Calu3 (cell line): ENCODE data around the gene SEBOX. TPM values are rescaled to one million over a fixed set of nuclear protein-coding genes. Genes with fewer than 3 reads are reported as not detected.

Source experiments
- BruUV-seq: library from RNA; stranded (reverse); fragments of 400-500 nt; replicated peaks from 2 replicates; lab custom pipeline; 2021; lab: Mats Ljungman, UMichigan
- CTCF ChIA-PET: fragments of 300-600 bp; sonication (Branson Sonifier 250); formaldehyde crosslinking; loops from one replicate; lab custom pipeline; 2022; ENCODE audit warnings: antibody characterized with exemption; lab: Charles Lee
- DNase-seq: peaks from one replicate; pipeline ENCODE4 v3.0.0; 2022
- H3K27ac Mint-ChIP-seq: one replicate; pipeline ENCODE4 v1.8.0; 2022; ENCODE audit warnings: mixed read lengths; ENCODE audit not compliant: unreplicated experiment
- H3K27me3 Mint-ChIP-seq: one replicate; pipeline ENCODE4 v1.8.0; 2022; ENCODE audit warnings: mixed read lengths; ENCODE audit not compliant: unreplicated experiment
- H3K36me3 Mint-ChIP-seq: one replicate; pipeline ENCODE4 v1.8.0; 2022; ENCODE audit warnings: mild to moderate bottlenecking, moderate library complexity, mixed read lengths; ENCODE audit not compliant: insufficient read depth, unreplicated experiment
- H3K4me1 Mint-ChIP-seq: one replicate; pipeline ENCODE4 v1.8.0; 2022; ENCODE audit warnings: mild to moderate bottlenecking, low read depth, mixed read lengths; ENCODE audit not compliant: unreplicated experiment
- H3K4me3 Mint-ChIP-seq: one replicate; pipeline ENCODE4 v1.8.0; 2022; ENCODE audit warnings: mild to moderate bottlenecking, low read depth, moderate library complexity, mixed read lengths; ENCODE audit not compliant: unreplicated experiment
- H3K9me3 Mint-ChIP-seq: one replicate; pipeline ENCODE4 v1.8.0; 2022; ENCODE audit warnings: low read depth, mixed read lengths; ENCODE audit not compliant: unreplicated experiment
- CTCF ChIP-seq: fragments of 200-600 bp; IDR thresholded peaks from one replicate; pipeline ENCODE4 v1.8.0; 2022; ENCODE audit warnings: antibody characterized with exemption; ENCODE audit not compliant: unreplicated experiment
- intact Hi-C: fragments of 100-400 bp; cut with micrococcal nuclease; formaldehyde crosslinking; loops from one replicate; pipeline ENCODE4 v1.10.0; 2022; ENCODE audit not compliant: unreplicated experiment
- total RNA-seq: library from RNA; stranded (reverse); gene quantifications from 2 replicates; pipeline ENCODE4 v1.2.3, GENCODE V29; 2022

Gene SEBOX
- total RNA-seq, 1 experiment from 2014 or later, result not detected

- H3K9me3 Mint-ChIP-seq, result no peaks in the 10 kb centered on the region
- H3K36me3 Mint-ChIP-seq, result peaks cover 12% of the 10 kb centered on the region
- TF ChIP-seq CTCF, result no peak
- no TSS peak for BruUV-seq
- intact Hi-C loops, result no loop called here
- H3K27ac Mint-ChIP-seq, result no peak overlapping the region
- CTCF ChIA-PET, result no interaction called here
- peaks cover 40% of the 10 kb centered on the region for H3K27me3 Mint-ChIP-seq
- no peak for DNase-seq
- no peaks in the 10 kb centered on the region for H3K4me1 Mint-ChIP-seq
- H3K4me3 Mint-ChIP-seq, result no peak overlapping the region
Measured at GRCh38 chr17:28407130-28407973, 42.4 kb upstream of the SEBOX start.

GRCh38 chr17:28406473-28406814, 41.4 kb upstream of the SEBOX start:
- DNase-seq, result no peak
- no peaks in the 10 kb centered on the region for H3K4me1 Mint-ChIP-seq
- H3K4me3 Mint-ChIP-seq, result peak overlapping the region; percentile 86
- no TSS peak for BruUV-seq
- H3K27ac Mint-ChIP-seq, result no peak overlapping the region
- H3K36me3 Mint-ChIP-seq, result peaks cover 15% of the 10 kb centered on the region
- CTCF ChIA-PET, result interaction anchor here (0.5 kb wide), 1 partner anchor 27 kb away, joined by 6 read pairs; no protein-coding TSS in a partner anchor
- TF ChIP-seq CTCF, result no peak
- no peaks in the 10 kb centered on the region for H3K9me3 Mint-ChIP-seq
- peaks cover 31% of the 10 kb centered on the region for H3K27me3 Mint-ChIP-seq
- intact Hi-C loops, result no loop called here

GRCh38 chr17:28405632-28406472, 40.9 kb upstream of the SEBOX start, which contains the start of gene SLC46A1:
SLC46A1 (minus strand) TSS chr17:28406212; CDS start chr17:28406114, 98 bp downstream.
- peaks cover 15% of the 10 kb centered on the region for H3K36me3 Mint-ChIP-seq
- H3K27ac Mint-ChIP-seq, result no peak within 1 kb of the TSS
- BruUV-seq, result no TSS peak
- CTCF ChIA-PET, result interaction anchor here (1.9 kb wide), 1 partner anchor 10 kb away, joined by 8 read pairs; no protein-coding TSS in a partner anchor
- peak within 1 kb of the TSS; percentile 86 for H3K4me3 Mint-ChIP-seq
- intact Hi-C loops, result no loop called here
- TF ChIP-seq CTCF, result no peak
- no peaks in the 10 kb centered on the region for H3K9me3 Mint-ChIP-seq
- peaks cover 25% of the 10 kb centered on the region for H3K27me3 Mint-ChIP-seq
- no peaks in the 10 kb centered on the region for H3K4me1 Mint-ChIP-seq
- DNase-seq, result peak; percentile 64

GRCh38 chr17:28404812-28405570, 40.0 kb upstream of the SEBOX start:
- Mint-ChIP-seq H3K36me3 (peaks cover 15% of the 10 kb centered on the region), H3K27ac (no peak overlapping the region), H3K4me3 (peak overlapping the region; percentile 86), H3K4me1 (no peaks in the 10 kb centered on the region), H3K9me3 (no peaks in the 10 kb centered on the region), H3K27me3 (peaks cover 17% of the 10 kb centered on the region)
- TF ChIP-seq CTCF, result no peak
- CTCF ChIA-PET, result interaction anchor here (1.9 kb wide), 1 partner anchor 11 kb away, joined by 8 read pairs; no protein-coding TSS in a partner anchor
- intact Hi-C loops, result no loop called here
- BruUV-seq, result no TSS peak
- DNase-seq, result no peak
